Smooth muscle cell (in vitro differentiated cells): Measurements from ENCODE around the gene NLRP6. TPM values are rescaled to one million over a fixed set of nuclear protein-coding genes. Genes with fewer than 3 reads are reported as not detected.
"Not testable (repeated sequence)": the region's sequence is repeated elsewhere in the genome, so short reads cannot be mapped to it uniquely, and the experiment has no call there.

ENCODE experiments used
- DNase-seq: peaks from one replicate; lab custom pipeline; 2025; ENCODE audit not compliant: unreplicated experiment; lab: John Stamatoyannopoulos, UW
- H2AFZ ChIP-seq: fragments of 200-600 bp; sonication (generic); 2 replicates; pipeline ENCODE4 v1.6.0; 2016; ENCODE audit warnings: antibody characterized with exemption, low read depth, mild to moderate bottlenecking
- H3F3A ChIP-seq: fragments of 200-600 bp; sonication (generic); 2 replicates; pipeline ENCODE4 v1.6.0; 2017; ENCODE audit warnings: antibody characterized with exemption, low read depth
- H3K27ac ChIP-seq: fragments of 200-600 bp; sonication (generic); 2 replicates; pipeline ENCODE4 v1.5.1; 2016; ENCODE audit warnings: low read depth, mild to moderate bottlenecking
- H3K27me3 ChIP-seq: fragments of 200-600 bp; sonication (generic); 2 replicates; pipeline ENCODE4 v1.6.1; 2016; ENCODE audit warnings: low read depth, mild to moderate bottlenecking
- H3K36me3 ChIP-seq: fragments of 200-600 bp; sonication (generic); 2 replicates; pipeline ENCODE4 v1.5.1; 2016; ENCODE audit warnings: low read depth
- H3K4me1 ChIP-seq: fragments of 200-600 bp; sonication (generic); 2 replicates; pipeline ENCODE4 v1.5.1; 2016; ENCODE audit warnings: low read depth
- H3K4me2 ChIP-seq: fragments of 200-600 bp; sonication (generic); 2 replicates; pipeline ENCODE4 v1.6.0; 2016; ENCODE audit warnings: mild to moderate bottlenecking
- H3K4me3 ChIP-seq: fragments of 200-600 bp; sonication (generic); 2 replicates; pipeline ENCODE4 v1.5.1; 2016; ENCODE audit warnings: mild to moderate bottlenecking
- H3K79me2 ChIP-seq: fragments of 200-600 bp; sonication (generic); 2 replicates; pipeline ENCODE4 v1.6.0; 2016; ENCODE audit warnings: low read depth, mild to moderate bottlenecking
- H3K9ac ChIP-seq: fragments of 200-600 bp; sonication (generic); 2 replicates; pipeline ENCODE4 v1.6.0; 2016; ENCODE audit warnings: low read depth
- H3K9me3 ChIP-seq: fragments of 200-600 bp; sonication (generic); replicated peaks from 2 replicates; pipeline ENCODE4 v1.5.1; 2016; ENCODE audit warnings: low read depth
- H4K20me1 ChIP-seq: fragments of 200-600 bp; sonication (generic); 2 replicates; pipeline ENCODE4 v1.6.0; 2016; ENCODE audit warnings: low read depth
- WGBS: methylation state at CpG from one replicate; pipeline ENCODE4 v1.1.7; 2016; ENCODE audit warnings: low lambda C conversion rate; 5-methylcytosine and 5-hydroxymethylcytosine counted together
- polyA plus RNA-seq: library from polyadenylated mRNA; unstranded; fragments of >200 nt; fragmentation: Nextera tagmentation; extraction: Ambion mirVana; gene quantifications from 2 replicates; pipeline ENCODE4 v1.2.1, GENCODE V29; 2016
- total RNA-seq: library from RNA; depleted of rRNA; stranded (reverse); fragments of >200 nt; gene quantifications from 2 replicates; pipeline ENCODE4 v1.2.3, GENCODE V29; 2014
- TF ChIP-seq, protein P1 (sequence below): fragments of 200-600 bp; sonication (generic); IDR thresholded peaks from 2 replicates; pipeline ENCODE4 v1.5.1; 2017; ENCODE audit warnings: borderline replicate concordance, mild to moderate bottlenecking, antibody characterized with exemption; ENCODE audit not compliant: insufficient read depth, poor library complexity, severe bottlenecking

Gene NLRP6
- total and polyA plus RNA-seq, 2 experiments from 2014 or later = not detected

DNA sequence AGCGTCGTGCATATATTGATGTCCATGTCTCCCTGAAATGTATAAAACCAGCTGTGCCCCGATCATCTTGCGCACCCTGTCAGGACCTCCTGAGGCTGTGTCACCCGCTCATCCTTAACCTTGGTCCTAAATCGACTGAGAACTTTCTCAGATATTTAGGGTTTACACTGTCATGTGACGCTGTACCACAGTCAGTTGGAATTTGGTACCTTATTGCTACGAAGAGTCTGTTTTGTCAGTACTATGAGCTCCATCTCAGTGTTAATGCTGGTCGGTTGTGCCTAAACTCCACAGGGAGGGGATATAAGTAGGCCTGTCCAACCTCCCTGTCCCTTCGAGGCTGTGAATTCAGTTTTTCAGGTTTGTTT lies 27.6 kb downstream of the NLRP6 start:
- Histone ChIP-seq H3K4me3 (no peak overlapping the region), H2AFZ (no peak overlapping the region), H3K9ac (no peak overlapping the region), H3K4me2 (no peak overlapping the region), H4K20me1 (no peaks in the 10 kb centered on the region), H3K27ac (no peak overlapping the region), H3K79me2 (peaks cover 13% of the 10 kb centered on the region), H3K4me1 (peaks cover 24% of the 10 kb centered on the region), H3K9me3 (no peaks in the 10 kb centered on the region), H3F3A (peaks cover 5% of the 10 kb centered on the region), H3K27me3 (no peaks in the 10 kb centered on the region), H3K36me3 (no peaks in the 10 kb centered on the region)
- 85% methylated on average over 10 of the region's 10 CpGs for WGBS
- TF ChIP-seq, protein P1, sequence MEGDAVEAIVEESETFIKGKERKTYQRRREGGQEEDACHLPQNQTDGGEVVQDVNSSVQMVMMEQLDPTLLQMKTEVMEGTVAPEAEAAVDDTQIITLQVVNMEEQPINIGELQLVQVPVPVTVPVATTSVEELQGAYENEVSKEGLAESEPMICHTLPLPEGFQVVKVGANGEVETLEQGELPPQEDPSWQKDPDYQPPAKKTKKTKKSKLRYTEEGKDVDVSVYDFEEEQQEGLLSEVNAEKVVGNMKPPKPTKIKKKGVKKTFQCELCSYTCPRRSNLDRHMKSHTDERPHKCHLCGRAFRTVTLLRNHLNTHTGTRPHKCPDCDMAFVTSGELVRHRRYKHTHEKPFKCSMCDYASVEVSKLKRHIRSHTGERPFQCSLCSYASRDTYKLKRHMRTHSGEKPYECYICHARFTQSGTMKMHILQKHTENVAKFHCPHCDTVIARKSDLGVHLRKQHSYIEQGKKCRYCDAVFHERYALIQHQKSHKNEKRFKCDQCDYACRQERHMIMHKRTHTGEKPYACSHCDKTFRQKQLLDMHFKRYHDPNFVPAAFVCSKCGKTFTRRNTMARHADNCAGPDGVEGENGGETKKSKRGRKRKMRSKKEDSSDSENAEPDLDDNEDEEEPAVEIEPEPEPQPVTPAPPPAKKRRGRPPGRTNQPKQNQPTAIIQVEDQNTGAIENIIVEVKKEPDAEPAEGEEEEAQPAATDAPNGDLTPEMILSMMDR = no peak
- DNase-seq = no peak

DNA sequence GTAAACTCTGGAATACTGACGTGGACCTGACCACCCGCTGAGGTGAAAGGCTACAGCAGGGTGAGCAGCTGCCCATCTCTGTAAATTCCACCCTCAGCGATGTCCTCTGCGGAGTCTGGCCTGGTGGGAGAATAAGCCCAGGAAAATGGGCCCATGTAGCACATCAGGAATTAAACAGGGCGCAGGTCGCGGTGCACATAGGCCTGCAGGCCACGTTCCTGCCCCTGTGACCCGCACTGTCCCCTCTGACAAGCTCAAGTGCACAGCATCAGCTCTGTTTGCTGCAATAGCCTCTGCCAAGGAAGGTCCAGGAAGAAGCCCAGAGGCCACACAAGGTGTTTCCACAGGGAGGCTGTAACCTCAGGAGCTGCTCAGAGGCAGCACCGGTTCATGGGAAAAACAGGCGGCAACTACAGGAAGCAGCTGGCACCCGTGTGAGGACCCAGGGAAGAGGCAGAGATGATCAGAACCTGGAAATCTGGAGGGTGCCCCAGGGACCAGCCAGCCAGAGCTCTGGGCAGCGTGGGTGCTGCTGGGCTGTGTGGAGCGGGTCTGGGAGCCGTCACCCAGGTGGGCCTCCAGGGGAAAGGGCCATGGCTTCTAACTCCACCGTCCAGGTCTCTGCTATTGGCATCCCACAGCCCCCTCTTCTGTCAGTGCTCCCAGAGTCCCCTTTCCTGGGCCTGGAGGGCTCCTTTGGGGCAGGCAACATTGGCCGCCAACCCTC lies 28.6 kb downstream of the NLRP6 start:
- Histone ChIP-seq H3K4me1 (peaks cover 27% of the 10 kb centered on the region), H2AFZ (no peak overlapping the region), H3K9ac (no peak overlapping the region), H3F3A (peaks cover 5% of the 10 kb centered on the region), H3K9me3 (no peaks in the 10 kb centered on the region), H3K79me2 (peaks cover 13% of the 10 kb centered on the region), H3K36me3 (no peaks in the 10 kb centered on the region), H3K4me3 (no peak overlapping the region), H4K20me1 (no peaks in the 10 kb centered on the region), H3K27me3 (no peaks in the 10 kb centered on the region), H3K27ac (no peak overlapping the region), H3K4me2 (no peak overlapping the region)
- WGBS = 91% methylated on average over 17 of the region's 17 CpGs
- TF ChIP-seq, protein P1 = no peak
- DNase-seq = no peak

DNA sequence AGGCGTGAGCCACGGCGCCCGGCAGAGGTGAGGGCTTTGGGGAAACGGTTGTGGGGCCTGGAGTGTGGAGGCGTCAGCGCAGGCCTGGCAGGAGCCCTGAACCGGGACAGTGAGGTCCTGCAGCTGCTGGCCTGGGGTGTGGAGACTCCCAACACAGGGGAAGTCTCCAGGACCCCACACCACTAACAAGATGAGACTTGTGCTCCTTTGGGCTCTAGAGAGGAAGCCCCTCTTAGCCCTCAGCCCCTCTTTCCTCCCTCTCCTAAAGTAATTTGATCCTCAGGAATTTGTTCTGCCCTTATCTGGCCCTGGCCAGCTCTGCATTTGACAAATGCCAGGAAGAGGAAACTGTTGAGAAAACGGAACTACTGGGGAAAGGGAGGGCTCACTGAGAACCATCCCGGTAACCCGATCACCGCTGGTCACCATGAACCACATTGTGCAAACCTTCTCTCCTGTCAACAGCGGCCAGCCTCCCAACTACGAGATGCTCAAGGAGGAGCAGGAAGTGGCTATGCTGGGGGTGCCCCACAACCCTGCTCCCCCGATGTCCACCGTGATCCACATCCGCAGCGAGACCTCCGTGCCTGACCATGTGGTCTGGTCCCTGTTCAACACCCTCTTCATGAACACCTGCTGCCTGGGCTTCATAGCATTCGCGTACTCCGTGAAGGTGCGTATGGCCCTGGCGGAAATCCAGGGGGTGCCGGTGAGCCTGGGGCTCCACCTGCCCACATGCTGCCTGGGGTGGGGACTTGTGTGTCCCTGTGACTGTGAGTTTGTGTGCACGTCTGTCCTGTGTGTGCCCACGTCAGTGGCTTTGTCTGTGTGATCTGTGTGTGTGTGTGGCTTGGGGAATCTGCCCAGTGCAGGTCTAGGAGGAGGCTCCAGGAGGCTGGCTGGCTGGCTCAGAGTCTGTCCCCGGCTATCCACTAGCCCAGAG lies 29.8 kb downstream of the NLRP6 start, which contains the start of gene IFITM2:
IFITM2 (plus strand) TSS at position 51 of the 943 bp plus-strand sequence; CDS start at position 428, 377 bp downstream.
- H3K4me1 ChIP-seq = peaks cover 39% of the 10 kb centered on the region
- DNase-seq, H3K9me3 ChIP-seq, H3K36me3 ChIP-seq, H3K9ac ChIP-seq, H4K20me1 ChIP-seq, H3F3A ChIP-seq, H2AFZ ChIP-seq, H3K27me3 ChIP-seq, H3K27ac ChIP-seq: not testable (repeated sequence)
- peak within 1 kb of the TSS; percentile 49 for H3K4me3 ChIP-seq
- 21% methylated on average over 23 of the region's 28 CpGs for WGBS
- H3K4me2 ChIP-seq = peak within 1 kb of the TSS; percentile 88
- peaks cover 13% of the 10 kb centered on the region for H3K79me2 ChIP-seq

DNA sequence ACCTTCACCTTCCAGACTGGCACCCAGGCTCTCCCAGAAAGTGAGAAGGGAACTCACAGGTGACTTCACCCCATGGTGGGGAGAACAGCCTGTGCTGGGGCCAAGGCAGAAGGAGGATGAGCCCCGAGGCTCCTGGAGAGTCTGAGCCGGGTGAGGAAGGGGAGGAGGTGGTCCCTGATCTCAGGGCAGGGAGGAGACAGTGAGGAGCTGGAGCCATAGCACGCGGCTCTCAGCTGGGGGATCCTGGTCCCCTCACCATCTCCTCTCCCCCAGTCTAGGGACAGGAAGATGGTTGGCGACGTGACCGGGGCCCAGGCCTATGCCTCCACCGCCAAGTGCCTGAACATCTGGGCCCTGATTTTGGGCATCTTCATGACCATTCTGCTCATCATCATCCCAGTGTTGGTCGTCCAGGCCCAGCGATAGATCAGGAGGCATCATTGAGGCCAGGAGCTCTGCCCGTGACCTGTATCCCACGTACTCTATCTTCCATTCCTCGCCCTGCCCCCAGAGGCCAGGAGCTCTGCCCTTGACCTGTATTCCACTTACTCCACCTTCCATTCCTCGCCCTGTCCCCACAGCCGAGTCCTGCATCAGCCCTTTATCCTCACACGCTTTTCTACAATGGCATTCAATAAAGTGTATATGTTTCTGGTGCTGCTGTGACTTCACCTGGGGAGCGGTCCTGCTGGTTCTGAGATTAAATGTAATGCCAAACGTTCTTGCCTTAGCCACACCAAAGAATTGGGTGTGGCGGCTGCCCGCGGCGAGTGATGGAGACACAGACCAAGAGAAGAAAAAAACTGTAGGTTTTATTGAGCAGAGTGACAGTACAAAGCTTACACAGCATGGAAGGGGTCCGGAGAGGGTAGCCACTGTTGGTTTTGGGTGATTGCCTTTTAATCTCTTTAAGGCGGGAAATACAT lies 30.8 kb downstream of the NLRP6 start:
- H4K20me1 ChIP-seq, H3K27me3 ChIP-seq, H3K9me3 ChIP-seq, H2AFZ ChIP-seq, H3K9ac ChIP-seq, H3K36me3 ChIP-seq, H3F3A ChIP-seq, DNase-seq: not testable (repeated sequence)
- H3K27ac ChIP-seq = peak overlapping the region; percentile 23
- H3K4me3 ChIP-seq = peak overlapping the region; percentile 49
- H3K4me2 ChIP-seq = peak overlapping the region; percentile 88
- 30% methylated on average over 23 of the region's 24 CpGs for WGBS
- H3K4me1 ChIP-seq = peaks cover 46% of the 10 kb centered on the region
- H3K79me2 ChIP-seq = peaks cover 14% of the 10 kb centered on the region

DNA sequence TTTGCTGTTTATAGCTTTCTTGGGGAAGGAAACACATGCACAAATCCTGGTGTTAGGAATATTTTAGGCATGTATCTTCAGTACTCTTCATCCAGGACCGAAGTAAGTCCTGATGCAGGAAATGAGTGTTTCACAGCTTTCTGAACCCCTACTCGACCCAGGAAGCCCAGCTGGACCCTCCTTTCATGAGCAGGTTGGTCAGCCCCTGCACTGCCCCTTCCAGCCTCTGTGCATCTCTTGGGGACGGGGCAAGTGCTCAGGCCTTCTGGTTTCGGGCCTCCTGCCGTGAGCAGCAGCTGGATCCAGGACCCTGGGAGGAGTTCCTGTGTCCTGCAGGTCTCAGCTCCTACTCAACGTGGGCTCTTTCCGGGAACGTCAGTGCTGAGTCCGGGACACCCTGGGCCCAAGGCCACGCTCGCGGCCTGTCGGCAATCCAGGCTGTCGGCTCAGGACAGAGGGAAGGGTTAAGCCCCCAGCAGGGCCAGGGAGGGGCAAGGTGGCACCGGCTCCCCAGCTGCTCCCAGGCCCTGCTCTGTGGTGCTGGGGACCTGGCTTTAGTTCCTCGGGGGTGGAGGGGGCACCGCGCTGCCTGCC lies 31.9 kb downstream of the NLRP6 start:
- Histone ChIP-seq H3K79me2 (peaks cover 24% of the 10 kb centered on the region), H3K4me2 (peak overlapping the region; percentile 88), H3K27ac (peak overlapping the region; percentile 23), H3K4me1 (peaks cover 45% of the 10 kb centered on the region), H3K4me3 (peak overlapping the region; percentile 49)
- 6% methylated on average over 5 of the region's 18 CpGs for WGBS
- not testable (repeated sequence) for H4K20me1 ChIP-seq, H3K27me3 ChIP-seq, DNase-seq, H2AFZ ChIP-seq, H3K9me3 ChIP-seq, H3F3A ChIP-seq, H3K9ac ChIP-seq, H3K36me3 ChIP-seq
